ENCODE results near the gene LPP.
"Not testable (repeated sequence)": the region's sequence is repeated elsewhere in the genome, so short reads cannot be mapped to it uniquely, and the experiment has no call there.

The LPP gene

GRCh38 chr3:188433521-188434150, 279.7 kb downstream of the LPP start:
- no peak for DNase-seq (ENCODE audit: low read depth in 2 of 2)

GRCh38 chr3:188434594-188434993, 280.6 kb downstream of the LPP start:
- no peak for DNase-seq (ENCODE audit: low read depth in 2 of 2)

GRCh38 chr3:188435266-188435665, 281.3 kb downstream of the LPP start:
- no peak for DNase-seq (ENCODE audit: low read depth in 2 of 2)

- no peak for DNase-seq (ENCODE audit: low read depth in 2 of 2)
Observed at GRCh38 chr3:188437926-188438325, 284.0 kb downstream of the LPP start.

- DNase-seq (ENCODE audit: low read depth in 2 of 2) = peak in 1 of 2 donors; percentile 32
Observed at GRCh38 chr3:188439080-188439479, 285.1 kb downstream of the LPP start.

GRCh38 chr3:188440340-188440972, 286.5 kb downstream of the LPP start:
- no peak for DNase-seq (ENCODE audit: low read depth in 2 of 2)

GRCh38 chr3:188442430-188442829, 288.5 kb downstream of the LPP start:
- DNase-seq (ENCODE audit: low read depth in 2 of 2) = no peak

GRCh38 chr3:188445175-188445574, 291.2 kb downstream of the LPP start:
- DNase-seq (ENCODE audit: low read depth in 2 of 2) = not testable (repeated sequence)

GRCh38 chr3:188446014-188446413, 292.1 kb downstream of the LPP start:
- DNase-seq (ENCODE audit: low read depth in 2 of 2) = no peak

- DNase-seq (ENCODE audit: low read depth in 2 of 2) = no peak
Observed at GRCh38 chr3:188446766-188447165, 292.8 kb downstream of the LPP start.

GRCh38 chr3:188448813-188449212, 294.9 kb downstream of the LPP start:
- DNase-seq (ENCODE audit: low read depth in 2 of 2) = no peak

GRCh38 chr3:188449421-188449820, 295.5 kb downstream of the LPP start:
- DNase-seq (ENCODE audit: low read depth in 2 of 2) = no peak

GRCh38 chr3:188452158-188452772, 298.3 kb downstream of the LPP start:
- DNase-seq (ENCODE audit: low read depth in 2 of 2) = no peak

GRCh38 chr3:188453431-188454384, 299.8 kb downstream of the LPP start:
- no peak for DNase-seq (ENCODE audit: low read depth in 2 of 2)

GRCh38 chr3:188455748-188456147, 301.8 kb downstream of the LPP start:
- DNase-seq (ENCODE audit: low read depth in 2 of 2) = no peak

GRCh38 chr3:188458756-188459155, 304.8 kb downstream of the LPP start:
- no peak for DNase-seq (ENCODE audit: low read depth in 2 of 2)

GRCh38 chr3:188465311-188465710, 311.4 kb downstream of the LPP start:
- DNase-seq (ENCODE audit: low read depth in 2 of 2) = no peak

GRCh38 chr3:188468196-188468595, 314.2 kb downstream of the LPP start:
- no peak for DNase-seq (ENCODE audit: low read depth in 2 of 2)

GRCh38 chr3:188468662-188469061, 314.7 kb downstream of the LPP start:
- DNase-seq (ENCODE audit: low read depth in 2 of 2) = no peak

- DNase-seq (ENCODE audit: low read depth in 2 of 2) = no peak
Observed at GRCh38 chr3:188469228-188469885, 315.4 kb downstream of the LPP start.

GRCh38 chr3:188470508-188471130, 316.7 kb downstream of the LPP start:
- DNase-seq (ENCODE audit: low read depth in 2 of 2) = no peak

Data from stimulated activated CD4-positive, alpha-beta T cell treated with anti-CD3 and anti-CD28 coated beads, Interleukin-1b, Interleukin-23, amount 100 ng/mL, for 4 hours (primary cell).